Measurements from ENCODE around the gene TRMT112.

TRMT112 gene

GRCh38 chr11:64317325-64317960, at the start of gene TRMT112:
Gene TRMT112, minus strand, starts transcription at chr11:64317559. Its CDS starts 33 bp downstream, at chr11:64317526.
- peak; percentile 98 for DNase-seq

GRCh38 chr11:64366751-64367150, 49.4 kb upstream of the TRMT112 start:
- no peak for DNase-seq

GRCh38 chr11:64364911-64365310, 47.6 kb upstream of the TRMT112 start:
- no peak for DNase-seq

- no peak for DNase-seq
Measured at GRCh38 chr11:64364435-64364834, 47.1 kb upstream of the TRMT112 start.

GRCh38 chr11:64362339-64362738, 45.0 kb upstream of the TRMT112 start:
- no peak for DNase-seq

GRCh38 chr11:64361659-64362058, 44.3 kb upstream of the TRMT112 start:
- DNase-seq = no peak

- no peak for DNase-seq
Measured at GRCh38 chr11:64360448-64360921, 43.1 kb upstream of the TRMT112 start.

- DNase-seq = peak; percentile 51
Measured at GRCh38 chr11:64359712-64360445, 42.5 kb upstream of the TRMT112 start.

GRCh38 chr11:64358907-64359711, 41.8 kb upstream of the TRMT112 start, which contains the start of gene RPS6KA4:
Gene RPS6KA4, plus strand, starts transcription at chr11:64359162. Its CDS starts 74 bp downstream, at chr11:64359236.
- DNase-seq = peak; percentile 69

GRCh38 chr11:64358536-64358906, 41.2 kb upstream of the TRMT112 start:
- DNase-seq = no peak

- DNase-seq = peak; percentile 68
Measured at GRCh38 chr11:64357904-64358535, 40.7 kb upstream of the TRMT112 start.

GRCh38 chr11:64357446-64357845, 40.1 kb upstream of the TRMT112 start:
- no peak for DNase-seq

- peak; percentile 72 for DNase-seq
Measured at GRCh38 chr11:64356498-64357411, 39.4 kb upstream of the TRMT112 start.

GRCh38 chr11:64355078-64355940, 38.0 kb upstream of the TRMT112 start:
- peak; percentile 64 for DNase-seq

GRCh38 chr11:64353715-64354506, 36.6 kb upstream of the TRMT112 start:
- no peak for DNase-seq

GRCh38 chr11:64352995-64353714, 35.8 kb upstream of the TRMT112 start:
- DNase-seq = no peak

GRCh38 chr11:64352099-64352994, 35.0 kb upstream of the TRMT112 start:
- no peak for DNase-seq

- DNase-seq = no peak
Measured at GRCh38 chr11:64351136-64351631, 33.8 kb upstream of the TRMT112 start.

All from activated CD4-positive, alpha-beta T cell treated with anti-CD3 and anti-CD28 coated beads for 48 hours (primary cell).